ENCODE measurements around the gene CEP112.
"Not testable (repeated sequence)": the region's sequence is repeated elsewhere in the genome, so short reads cannot be mapped to it uniquely, and the experiment has no call there.

Gene CEP112

GRCh38 chr17:65742403-65743307 lies 449.3 kb downstream of the CEP112 start:
- no peak for DNase-seq (ENCODE audit: low read depth)
- no peak for TF ChIP-seq CTCF (IDR thresholded peaks at IDR 0.05; ENCODE audit: control insufficient read depth, extremely low read depth, insufficient read depth)
- no peak overlapping the region for H3K4me3 ChIP-seq (ENCODE audit: low read depth, low read length)

DNA sequence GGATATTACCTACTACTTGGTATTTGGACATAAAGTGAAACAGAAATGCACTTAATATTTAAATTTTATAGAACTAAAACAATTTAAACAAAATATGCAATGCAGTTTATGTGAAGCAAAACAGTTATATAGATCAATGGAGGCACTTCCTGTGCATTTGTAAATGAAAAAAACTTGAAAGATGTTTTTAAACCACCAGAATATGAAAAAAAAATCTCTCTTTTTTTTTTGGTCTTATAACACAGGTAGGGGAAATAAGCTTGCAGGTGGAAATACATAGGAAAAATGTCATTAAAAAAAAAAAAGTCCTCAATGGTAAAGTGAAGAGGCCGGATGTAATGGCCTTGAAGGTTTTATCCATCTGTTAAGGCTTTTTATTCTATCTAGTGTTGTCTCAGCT lies 450.2 kb downstream of the CEP112 start:
- no peak for TF ChIP-seq CTCF (IDR thresholded peaks at IDR 0.05; ENCODE audit: control insufficient read depth, extremely low read depth, insufficient read depth)
- no peak overlapping the region for H3K4me3 ChIP-seq (ENCODE audit: low read depth, low read length)
- no peak for DNase-seq (ENCODE audit: low read depth)

DNA sequence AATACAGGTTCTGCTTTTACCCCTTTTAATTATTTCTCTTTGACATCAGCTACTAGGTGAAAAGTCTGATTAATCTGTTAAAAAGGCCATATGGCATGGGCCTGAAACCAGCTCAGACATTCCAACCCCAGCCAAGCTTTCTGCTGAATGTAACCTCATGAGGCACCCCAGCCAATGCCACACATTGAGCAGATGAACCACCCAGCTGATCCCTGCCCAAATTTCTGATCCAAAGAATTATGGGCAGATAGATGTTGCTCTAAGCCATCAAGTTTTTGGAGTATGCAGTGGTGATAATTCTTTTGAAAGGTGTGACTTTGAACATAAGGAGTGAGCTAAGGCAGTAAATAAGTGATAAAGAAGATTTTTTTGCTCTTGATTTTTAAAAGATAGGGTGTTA lies 452.9 kb downstream of the CEP112 start:
- no peak for TF ChIP-seq CTCF (IDR thresholded peaks at IDR 0.05; ENCODE audit: control insufficient read depth, extremely low read depth, insufficient read depth)
- DNase-seq (ENCODE audit: low read depth): no peak
- no peak overlapping the region for H3K4me3 ChIP-seq (ENCODE audit: low read depth, low read length)

GRCh38 chr17:65737451-65737850 lies 454.5 kb downstream of the CEP112 start:
- TF ChIP-seq CTCF (IDR thresholded peaks at IDR 0.05; ENCODE audit: control insufficient read depth, extremely low read depth, insufficient read depth): no peak
- H3K4me3 ChIP-seq (ENCODE audit: low read depth, low read length): no peak overlapping the region

GRCh38 chr17:65733314-65733713 lies 458.6 kb downstream of the CEP112 start:
- TF ChIP-seq CTCF (IDR thresholded peaks at IDR 0.05; ENCODE audit: control insufficient read depth, extremely low read depth, insufficient read depth): no peak
- no peak for DNase-seq (ENCODE audit: low read depth)
- no peak overlapping the region for H3K4me3 ChIP-seq (ENCODE audit: low read depth, low read length)

More at GRCh38 chr17:65737451-65737850, 454.5 kb downstream of the CEP112 start:
- DNase-seq (ENCODE audit: low read depth): no peak

GRCh38 chr17:65732667-65733066 lies 459.3 kb downstream of the CEP112 start:
- DNase-seq (ENCODE audit: low read depth); H3K4me3 ChIP-seq (ENCODE audit: low read depth, low read length): not testable (repeated sequence)

GRCh38 chr17:65730711-65731169 lies 461.2 kb downstream of the CEP112 start:
- no peak for DNase-seq (ENCODE audit: low read depth)
- no peak overlapping the region for H3K4me3 ChIP-seq (ENCODE audit: low read depth, low read length)
- TF ChIP-seq CTCF (IDR thresholded peaks at IDR 0.05; ENCODE audit: control insufficient read depth, extremely low read depth, insufficient read depth): no peak
